HG03469 (cell line): ENCODE measurements around the gene CEP68.
A peak's percentile ranks its signal among the peaks of the same experiment; 100 is the strongest.

Source experiments
- ATAC-seq: cut with Tn5 transposase; IDR thresholded peaks from one replicate; pipeline ENCODE4 v1.9.1; 2021; ENCODE audit warnings: mild to moderate bottlenecking, moderate library complexity, moderate number of reproducible peaks; ENCODE audit not compliant: unreplicated experiment

Gene CEP68

GRCh38 chr2:65055422-65056214 is 598 bp upstream of the CEP68 start:
- peak; percentile 11 for ATAC-seq

DNA sequence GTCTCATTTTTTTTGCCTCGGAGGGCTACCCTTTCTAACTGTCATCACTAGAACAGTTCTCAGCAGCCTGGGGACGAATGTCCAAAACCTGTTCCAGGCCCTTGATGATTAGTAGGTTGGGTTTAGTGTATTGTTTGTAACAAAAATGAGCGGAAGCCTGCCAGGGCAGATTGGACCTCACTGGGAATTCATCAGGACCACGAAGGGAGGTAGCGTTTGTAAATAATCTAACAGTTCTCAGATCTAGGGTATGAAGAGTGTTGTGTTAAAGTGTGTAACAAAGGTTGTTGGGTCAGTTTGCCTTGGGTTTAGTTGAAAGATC is 799 bp downstream of the CEP68 start:
- ATAC-seq, result no peak

DNA sequence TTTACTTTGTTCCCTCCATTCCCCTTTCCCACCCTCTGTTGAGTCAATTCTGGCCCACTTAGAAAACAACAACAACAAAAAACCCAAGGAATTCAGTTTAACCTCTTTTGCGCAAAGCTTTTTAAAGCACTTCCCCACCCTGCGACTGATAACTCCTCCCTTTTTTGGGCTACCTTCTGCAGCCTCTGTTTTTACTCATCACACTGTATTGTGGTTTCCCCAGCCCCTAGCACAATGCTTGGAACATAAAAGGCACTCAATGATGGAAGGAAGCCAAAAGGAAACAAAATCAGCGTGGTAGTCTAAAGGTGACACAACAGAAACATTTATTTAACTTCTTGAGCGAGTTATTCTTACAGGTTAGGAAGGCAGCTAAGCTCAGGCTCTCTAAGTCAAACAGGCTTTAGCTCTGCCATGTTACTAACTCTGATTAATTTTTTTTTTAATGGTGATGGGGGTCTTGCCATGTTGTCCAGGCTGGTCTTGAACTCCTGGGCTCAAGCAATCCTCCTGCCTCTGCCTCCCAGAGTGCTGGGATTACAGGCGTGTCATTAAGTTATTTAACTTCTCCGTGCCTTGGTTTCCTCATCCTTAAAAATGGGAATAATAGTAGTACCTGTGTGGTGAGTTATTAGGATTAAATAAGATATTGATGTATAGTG is 1.3 kb downstream of the CEP68 start:
- peak; percentile 29 for ATAC-seq

DNA sequence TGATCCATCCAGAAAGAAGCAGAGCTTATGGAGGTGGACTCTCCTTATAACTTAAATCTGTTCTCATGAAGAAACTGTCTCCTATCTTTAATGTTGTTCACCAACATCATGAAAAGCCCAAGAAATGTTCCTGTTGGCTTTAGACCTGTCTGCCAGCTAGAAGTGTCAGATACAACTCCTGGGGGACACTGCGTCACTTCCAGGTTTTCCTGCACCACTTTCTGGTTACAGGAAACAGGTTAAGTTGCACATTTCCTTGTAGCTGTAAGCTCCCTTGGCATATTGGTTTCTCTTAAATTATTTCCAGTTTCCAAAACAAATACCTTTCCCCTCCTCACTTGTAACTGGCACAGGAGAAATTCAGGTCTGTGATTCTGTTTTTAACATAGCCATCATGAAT is 2.9 kb downstream of the CEP68 start:
- no peak for ATAC-seq

GRCh38 chr2:65061146-65061909 is 5.1 kb downstream of the CEP68 start:
- ATAC-seq, result no peak

DNA sequence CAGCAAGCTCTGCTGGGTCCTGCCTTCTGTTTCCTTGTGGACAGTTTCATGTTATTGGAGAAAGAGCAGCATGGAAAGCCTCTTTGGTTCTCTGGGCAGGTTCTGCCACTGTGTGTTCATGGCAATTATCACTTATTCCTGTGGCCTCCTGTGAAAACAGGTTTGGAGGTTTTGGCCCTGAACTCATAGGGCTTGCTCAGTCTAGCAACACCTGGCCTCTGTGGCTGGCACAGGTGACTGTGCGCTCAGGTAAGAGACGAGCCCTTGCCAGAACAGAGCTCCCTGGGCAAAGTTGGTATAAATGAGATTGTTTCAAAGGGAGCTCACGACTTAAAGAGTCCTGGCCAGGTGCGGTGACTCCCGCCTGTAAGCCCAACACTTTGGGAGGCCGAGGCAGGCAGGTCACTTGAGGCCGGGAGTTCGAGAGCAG is 5.7 kb downstream of the CEP68 start:
- ATAC-seq, result no peak

DNA sequence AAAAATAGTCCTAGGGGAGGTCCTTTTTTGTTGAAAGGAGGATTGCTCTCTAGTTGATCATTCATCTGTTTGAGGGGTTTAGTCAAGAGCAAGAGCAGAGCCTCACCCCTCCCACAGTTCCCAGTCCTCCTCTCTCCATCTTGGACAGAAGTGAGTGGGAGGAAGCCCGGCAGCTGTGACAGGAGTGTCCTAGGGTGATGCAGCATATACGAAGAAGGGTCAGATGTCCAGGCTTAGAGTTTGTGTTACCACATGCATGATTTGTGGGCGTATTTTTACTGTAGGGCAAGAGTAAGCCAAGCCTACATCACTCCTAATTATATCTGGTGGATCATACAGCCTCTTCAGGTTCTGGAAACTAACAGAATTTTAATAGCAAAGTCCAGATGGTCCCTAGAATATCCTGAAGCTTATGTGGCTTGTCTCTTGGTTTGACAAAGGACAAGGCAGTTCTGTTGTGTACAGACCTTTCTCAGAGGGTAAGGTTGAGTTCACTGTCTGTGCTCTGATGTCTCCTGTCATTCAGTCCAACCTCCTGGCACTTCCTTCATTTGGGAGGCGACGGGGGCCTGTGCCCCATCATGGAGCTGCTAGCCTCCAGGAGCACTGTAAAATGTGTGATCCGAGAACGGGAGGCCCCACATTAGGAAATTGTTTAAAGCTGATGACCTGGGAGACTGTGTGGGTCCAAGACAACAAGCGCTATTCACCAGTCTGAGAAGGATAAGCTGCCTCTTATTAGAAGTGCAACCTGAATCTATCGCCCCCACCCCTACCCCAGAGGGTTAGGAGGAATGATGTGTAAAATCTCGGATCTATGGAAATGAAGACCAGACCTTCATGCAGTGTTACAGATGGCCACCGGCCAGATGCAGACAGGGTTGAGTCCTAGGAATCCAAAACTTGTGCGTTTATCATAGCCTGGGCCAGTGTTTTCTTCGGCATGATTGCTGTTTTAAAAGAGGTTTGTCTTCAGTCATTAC is 6.9 kb downstream of the CEP68 start:
- ATAC-seq, result no peak

DNA sequence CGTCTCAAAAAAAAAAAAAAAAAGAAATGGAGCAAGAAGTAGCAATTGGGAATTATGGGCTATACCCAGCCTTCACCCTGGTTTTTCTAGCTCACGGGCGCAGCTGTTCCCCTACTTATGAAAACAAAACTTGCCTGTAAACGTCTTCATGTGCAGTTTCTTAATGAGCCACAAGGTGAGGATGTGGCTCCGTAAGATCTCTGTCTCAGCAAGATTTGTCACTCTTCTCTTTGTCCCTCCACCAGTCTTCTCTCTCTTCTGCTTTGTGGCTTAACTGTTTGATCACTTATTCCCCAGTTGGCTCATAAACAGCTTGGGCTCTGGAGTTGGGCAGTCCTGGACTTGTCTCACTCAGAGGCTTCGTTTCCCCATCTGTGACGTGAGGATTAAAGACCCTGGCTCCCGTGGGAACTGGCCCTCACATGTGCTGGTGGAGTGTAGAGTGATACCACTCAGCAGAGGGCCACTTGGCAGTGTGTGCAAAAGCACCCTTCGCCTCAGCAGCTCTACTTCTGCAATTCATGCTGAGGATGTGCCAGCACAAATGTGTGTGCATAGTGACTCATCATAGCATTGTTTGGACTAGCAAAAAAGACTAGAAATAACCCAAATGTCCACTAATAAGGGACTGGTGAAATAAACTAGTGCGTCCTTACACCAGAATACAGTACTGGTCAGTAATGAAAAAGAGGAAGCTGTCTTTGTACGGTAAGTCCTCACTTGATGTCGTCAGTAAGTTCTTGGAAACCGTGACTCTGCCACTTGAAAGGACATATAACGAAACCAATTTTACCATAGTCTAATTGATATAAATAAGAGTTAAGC is 8.7 kb downstream of the CEP68 start:
- peak; percentile 53 for ATAC-seq

DNA sequence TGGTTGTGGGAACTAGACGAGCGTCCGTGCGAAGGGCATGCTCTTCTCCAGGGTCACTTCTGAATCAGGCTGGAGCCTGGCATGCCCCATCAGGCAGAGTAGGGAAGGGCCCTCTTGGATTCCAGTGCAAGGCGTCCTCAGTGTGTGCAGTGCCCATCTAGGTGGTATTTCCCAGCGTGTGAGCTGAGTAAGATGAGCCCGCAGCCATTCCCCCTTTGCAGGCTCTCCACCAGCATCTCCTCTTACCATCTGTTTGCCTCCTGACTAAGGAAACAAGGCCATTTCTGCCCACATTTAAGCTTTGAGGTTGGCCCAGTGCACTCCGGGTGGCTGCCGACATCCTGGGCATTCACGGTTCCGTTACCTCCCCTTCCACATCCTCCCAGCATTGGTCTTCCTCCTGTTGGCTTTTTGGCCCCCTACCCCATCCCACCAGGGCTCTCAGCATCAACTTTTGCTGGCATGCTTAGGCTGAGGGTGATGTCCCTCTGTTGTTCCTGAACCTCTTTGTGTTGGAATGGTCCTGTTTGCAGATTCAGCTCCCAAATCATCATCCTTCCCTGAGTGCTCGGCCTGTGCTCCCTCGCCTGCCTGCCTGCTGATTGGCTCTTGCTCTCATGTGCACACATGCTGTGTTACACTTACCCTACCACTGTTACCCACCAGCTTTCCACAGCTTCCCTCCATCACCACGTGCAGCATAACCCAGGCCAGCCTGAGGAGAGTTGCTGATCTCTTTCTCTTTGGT is 11.8 kb downstream of the CEP68 start:
- no peak for ATAC-seq

DNA sequence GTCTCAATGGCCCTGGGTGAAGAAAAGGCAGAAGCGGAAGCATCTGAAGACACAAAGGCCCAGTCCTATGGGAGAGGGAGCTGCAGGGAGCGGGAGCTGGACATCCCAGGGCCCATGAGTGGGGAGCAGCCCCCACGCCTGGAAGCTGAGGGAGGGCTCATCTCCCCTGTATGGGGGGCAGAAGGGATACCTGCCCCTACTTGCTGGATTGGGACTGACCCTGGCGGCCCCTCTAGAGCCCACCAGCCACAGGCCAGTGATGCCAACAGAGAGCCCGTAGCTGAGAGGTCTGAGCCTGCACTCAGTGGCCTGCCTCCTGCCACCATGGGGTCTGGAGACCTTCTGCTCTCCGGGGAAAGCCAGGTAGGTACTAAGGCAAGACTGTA is 13.2 kb downstream of the CEP68 start:
- no peak for ATAC-seq

DNA sequence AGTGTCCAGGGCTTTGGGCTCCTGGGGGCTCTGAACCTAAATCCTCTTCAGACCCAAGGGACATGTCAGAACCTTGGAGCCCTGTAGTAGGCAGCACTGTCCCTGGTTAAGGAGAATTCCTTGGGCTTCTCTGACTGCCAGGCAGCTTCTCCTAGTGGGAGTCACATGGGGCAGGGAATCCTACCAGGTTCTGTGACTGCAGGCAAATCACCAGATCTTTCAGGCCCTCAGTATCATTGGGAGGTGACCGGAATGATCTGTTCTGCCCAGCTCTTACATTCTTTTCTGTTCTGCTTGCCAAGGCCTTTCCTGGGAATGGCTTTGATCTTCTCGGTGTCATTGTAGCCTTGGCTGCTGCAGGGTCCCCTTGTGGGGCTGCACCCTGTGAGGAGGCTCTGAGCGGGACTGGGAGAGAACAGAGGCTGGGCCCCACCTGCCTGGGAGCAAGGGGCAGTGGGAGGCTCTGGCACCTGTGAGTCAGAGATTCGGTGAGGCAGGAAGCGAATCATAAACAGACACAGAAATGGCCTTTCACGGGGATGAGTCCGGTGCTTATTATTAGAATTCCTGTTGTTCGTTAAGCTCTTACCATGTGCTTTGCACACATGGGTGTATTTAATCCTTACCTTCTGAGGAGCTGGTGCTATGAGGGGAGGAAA is 14.1 kb downstream of the CEP68 start:
- no peak for ATAC-seq

DNA sequence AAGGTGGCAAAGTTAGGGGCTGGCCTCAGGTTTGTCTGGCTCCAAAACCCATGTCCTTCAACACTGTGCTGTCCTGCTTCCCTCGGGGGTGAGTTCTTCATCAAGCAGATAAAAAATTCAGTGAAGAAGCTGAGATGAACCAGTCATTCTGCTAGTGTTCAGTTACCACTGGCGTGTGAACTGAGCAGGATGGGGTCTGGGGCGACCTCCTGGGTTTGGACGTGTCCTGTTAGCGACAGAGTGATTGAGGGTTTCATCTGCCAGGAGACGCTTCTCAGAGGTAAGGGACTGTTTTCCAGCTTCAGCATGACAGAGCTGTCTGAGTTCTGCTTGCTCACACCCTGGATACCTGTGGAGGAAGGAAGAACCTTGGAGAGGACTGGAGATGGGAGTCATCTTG is 14.6 kb downstream of the CEP68 start:
- ATAC-seq, result no peak

- ATAC-seq, result no peak
These were observed 15.4 kb downstream of the CEP68 start for GRCh38 chr2:65071499-65072180.

GRCh38 chr2:65072181-65072970 is 16.2 kb downstream of the CEP68 start:
- ATAC-seq, result no peak

DNA sequence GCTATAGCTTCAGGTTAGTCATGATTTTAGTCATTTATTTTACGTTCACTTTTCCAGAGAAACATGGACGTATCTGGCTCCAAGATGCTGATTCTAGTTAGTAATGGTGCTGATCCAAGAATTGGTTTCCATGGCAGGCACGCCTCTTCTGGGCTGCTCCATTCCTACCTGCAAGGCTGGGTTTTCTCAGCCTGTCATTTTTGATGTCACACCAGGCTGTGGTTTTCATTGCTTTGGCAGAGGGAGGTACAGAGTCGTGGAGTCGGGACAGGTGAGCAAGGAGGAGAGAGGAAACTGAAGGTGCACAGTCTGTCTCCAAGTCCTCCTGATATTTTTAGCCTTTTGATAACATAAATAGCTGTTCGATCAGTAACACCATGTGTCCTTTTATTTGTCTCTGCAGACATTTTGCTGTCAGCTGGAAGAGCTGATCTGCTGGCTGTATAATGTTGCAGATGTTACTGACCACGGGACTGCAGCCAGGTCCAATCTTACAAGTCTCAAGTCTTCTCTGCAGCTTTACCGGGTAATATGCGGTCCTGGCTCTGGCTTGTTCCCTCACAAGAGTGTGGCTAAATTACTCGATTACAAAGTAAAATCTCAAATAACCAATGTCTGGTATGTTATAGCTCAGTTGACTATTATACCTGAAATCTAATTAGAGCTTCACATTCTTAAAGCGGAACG is 17.8 kb downstream of the CEP68 start:
- no peak for ATAC-seq

DNA sequence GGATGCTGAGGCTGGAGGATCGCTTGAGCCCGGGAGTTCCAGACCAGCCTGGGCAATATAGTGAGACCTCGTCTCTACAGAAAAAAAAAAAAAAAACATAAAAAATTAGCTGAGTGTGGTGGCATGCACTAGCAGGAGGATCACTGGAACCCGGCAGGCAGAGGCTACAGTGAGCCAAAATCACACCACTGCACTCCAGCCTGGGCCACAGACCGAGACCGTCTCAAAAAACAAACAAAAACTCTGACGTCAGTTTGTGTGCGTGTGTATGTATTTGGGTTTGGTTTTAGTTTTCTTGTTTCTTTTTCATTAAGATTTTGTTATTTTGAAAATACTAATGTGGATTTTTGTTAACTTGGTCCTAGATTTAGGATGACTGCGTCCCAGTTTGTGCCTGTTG is 19.0 kb downstream of the CEP68 start:
- no peak for ATAC-seq
